OCI-LY3 (cell line): ENCODE results near the gene EFNA2.
A peak's percentile ranks its signal among the peaks of the same experiment; 100 is the strongest.

Experiments used
- H2AFZ ChIP-seq: fragments of 200-600, 300-600 bp; shearing (Covaris generic); 2 replicates; pipeline ENCODE4 v1.6.0; 2014; ENCODE audit warnings: antibody characterized with exemption, low read depth, low read length
- H3K27ac ChIP-seq: fragments of 200-600, 300-600 bp; sonication (generic); 2 replicates; pipeline ENCODE4 v1.5.1; 2014; ENCODE audit warnings: mild to moderate bottlenecking, low read length, moderate library complexity, mixed read lengths
- H3K27me3 ChIP-seq: fragments of 200-600, 300-600 bp; sonication (generic); 2 replicates; pipeline ENCODE4 v1.6.1; 2014; ENCODE audit warnings: low read depth, low read length, mixed read lengths
- H3K36me3 ChIP-seq: fragments of 200-600, 300-600 bp; sonication (generic); replicated peaks from 2 replicates; pipeline ENCODE3; 2014; ENCODE audit warnings: low read depth, low read length, mixed read lengths
- H3K4me1 ChIP-seq: fragments of 300-600, 200-600 bp; sonication (generic); 2 replicates; pipeline ENCODE4 v1.6.1; 2014; ENCODE audit warnings: low read length, mixed read lengths
- H3K4me2 ChIP-seq: fragments of 200-600, 300-600 bp; sonication (generic); 2 replicates; pipeline ENCODE4 v1.6.1; 2014; ENCODE audit warnings: low read length, mixed read lengths
- H3K4me3 ChIP-seq: fragments of 300-600, 200-600 bp; sonication (generic); 2 replicates; pipeline ENCODE4 v1.5.1; 2014; ENCODE audit warnings: antibody characterized with exemption, mild to moderate bottlenecking, low read length, moderate library complexity
- H3K79me2 ChIP-seq: fragments of 300-600, 200-600 bp; shearing (Covaris generic); 2 replicates; pipeline ENCODE4 v1.6.1; 2014; ENCODE audit warnings: mild to moderate bottlenecking, low read length, mixed read lengths
- H3K9ac ChIP-seq: fragments of 300-600, 200-600 bp; shearing (Covaris generic); 2 replicates; pipeline ENCODE4 v1.6.0; 2014; ENCODE audit warnings: mild to moderate bottlenecking, low read length, moderate library complexity
- H3K9me3 ChIP-seq: fragments of 200-600, 300-600 bp; shearing (Covaris generic); 2 replicates; pipeline ENCODE4 v1.6.1; 2014; ENCODE audit warnings: low read length, mixed read lengths; ENCODE audit not compliant: insufficient read depth
- H4K20me1 ChIP-seq: fragments of 200-600, 300-600 bp; sonication (generic); 2 replicates; pipeline ENCODE4 v1.6.1; 2016; ENCODE audit warnings: low read length, mixed read lengths; ENCODE audit not compliant: insufficient read depth
- EZH2phosphoT487 ChIP-seq: fragments of 200-600 bp; shearing (Covaris generic); IDR thresholded peaks from 2 replicates; pipeline ENCODE4 v1.6.1; 2018; ENCODE audit warnings: antibody characterized with exemption, mixed run types, low read depth
- TF ChIP-seq, protein P1 (sequence below): fragments of 200-600, 300-600 bp; sonication (generic); IDR thresholded peaks from 2 replicates; pipeline ENCODE4 v1.5.1; 2014; ENCODE audit warnings: antibody characterized with exemption, low read length, low read depth

EFNA2 gene

DNA sequence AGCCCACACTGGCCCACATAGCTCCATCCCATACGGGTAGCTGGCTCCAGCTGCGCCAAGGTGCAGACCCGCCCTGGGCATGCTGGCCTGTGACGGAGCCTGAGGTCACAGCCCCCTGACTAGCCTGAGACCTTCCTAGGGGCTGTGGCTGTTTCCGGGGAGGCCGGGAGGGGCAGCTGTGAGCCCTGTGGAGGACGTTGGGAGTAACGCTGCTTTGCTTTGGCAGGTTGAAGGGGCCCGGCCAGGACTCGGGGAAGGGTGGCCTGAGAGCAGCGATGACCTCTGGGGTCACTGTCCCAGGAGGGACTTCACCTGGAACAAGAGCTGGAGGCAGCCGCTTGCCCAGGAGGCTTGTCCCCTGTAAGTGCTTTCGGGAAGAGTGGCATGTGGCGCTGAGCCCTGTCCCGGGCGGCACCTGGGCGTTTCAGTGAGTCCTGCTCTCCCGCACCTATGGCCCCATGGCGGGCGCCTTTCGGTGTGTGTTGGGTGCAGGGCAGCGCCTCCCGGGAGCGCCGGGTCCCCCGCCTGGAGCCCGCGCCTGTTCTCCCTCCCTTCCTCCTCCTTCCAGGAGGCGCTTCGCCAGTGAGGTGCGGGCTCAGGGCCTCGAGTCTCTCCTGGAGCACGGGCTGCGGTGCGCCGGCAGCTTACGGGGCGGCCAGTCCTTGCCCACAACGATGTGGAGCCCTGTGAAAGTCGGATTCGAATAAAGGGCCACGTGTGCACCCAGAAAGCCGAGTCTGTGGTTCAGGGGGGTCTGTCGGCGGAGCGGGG lies 11.4 kb upstream of the EFNA2 start:
- H2AFZ ChIP-seq: no peak overlapping the region
- H3K36me3 ChIP-seq: peaks cover 58% of the 10 kb centered on the region
- H3K4me1 ChIP-seq: peaks cover 27% of the 10 kb centered on the region
- H3K79me2 ChIP-seq: peaks cover 68% of the 10 kb centered on the region
- H3K4me2 ChIP-seq: peak overlapping the region; percentile 63
- no peaks in the 10 kb centered on the region for H3K9me3 ChIP-seq
- peak overlapping the region; percentile 82; the same call in 1 of the 2 replicates for H3K4me3 ChIP-seq
- no peak overlapping the region for H3K9ac ChIP-seq
- TF ChIP-seq, protein P1, sequence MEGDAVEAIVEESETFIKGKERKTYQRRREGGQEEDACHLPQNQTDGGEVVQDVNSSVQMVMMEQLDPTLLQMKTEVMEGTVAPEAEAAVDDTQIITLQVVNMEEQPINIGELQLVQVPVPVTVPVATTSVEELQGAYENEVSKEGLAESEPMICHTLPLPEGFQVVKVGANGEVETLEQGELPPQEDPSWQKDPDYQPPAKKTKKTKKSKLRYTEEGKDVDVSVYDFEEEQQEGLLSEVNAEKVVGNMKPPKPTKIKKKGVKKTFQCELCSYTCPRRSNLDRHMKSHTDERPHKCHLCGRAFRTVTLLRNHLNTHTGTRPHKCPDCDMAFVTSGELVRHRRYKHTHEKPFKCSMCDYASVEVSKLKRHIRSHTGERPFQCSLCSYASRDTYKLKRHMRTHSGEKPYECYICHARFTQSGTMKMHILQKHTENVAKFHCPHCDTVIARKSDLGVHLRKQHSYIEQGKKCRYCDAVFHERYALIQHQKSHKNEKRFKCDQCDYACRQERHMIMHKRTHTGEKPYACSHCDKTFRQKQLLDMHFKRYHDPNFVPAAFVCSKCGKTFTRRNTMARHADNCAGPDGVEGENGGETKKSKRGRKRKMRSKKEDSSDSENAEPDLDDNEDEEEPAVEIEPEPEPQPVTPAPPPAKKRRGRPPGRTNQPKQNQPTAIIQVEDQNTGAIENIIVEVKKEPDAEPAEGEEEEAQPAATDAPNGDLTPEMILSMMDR: no peak
- TF ChIP-seq EZH2phosphoT487: no peak
- H3K27ac ChIP-seq: 0 out of 2 replicates have a peak overlapping the region, but pooled peaks have one; percentile 91
- peaks cover 16% of the 10 kb centered on the region for H4K20me1 ChIP-seq
- no peaks in the 10 kb centered on the region for H3K27me3 ChIP-seq

GRCh38 chr19:1274852-1275259 lies 10.8 kb upstream of the EFNA2 start:
- peaks cover 60% of the 10 kb centered on the region for H3K36me3 ChIP-seq
- H3K9me3 ChIP-seq: no peaks in the 10 kb centered on the region
- TF ChIP-seq, protein P1: no peak
- TF ChIP-seq EZH2phosphoT487: no peak
- peak overlapping the region; percentile 91 for H3K27ac ChIP-seq
- peaks cover 63% of the 10 kb centered on the region for H3K79me2 ChIP-seq
- no peak overlapping the region for H2AFZ ChIP-seq
- H3K9ac ChIP-seq: peak overlapping the region; percentile 19; the same call in 1 of the 2 replicates
- peak overlapping the region; percentile 63 for H3K4me2 ChIP-seq
- no peaks in the 10 kb centered on the region for H3K27me3 ChIP-seq
- H4K20me1 ChIP-seq: peaks cover 14% of the 10 kb centered on the region
- H3K4me3 ChIP-seq: peak overlapping the region; percentile 82
- H3K4me1 ChIP-seq: peaks cover 27% of the 10 kb centered on the region

GRCh38 chr19:1275260-1275975 lies 10.3 kb upstream of the EFNA2 start, which contains the start of gene FAM174C:
Gene FAM174C, plus strand, starts transcription at chr19:1275530. Its CDS starts 20 bp downstream, at chr19:1275550.
- Histone ChIP-seq H3K4me1 (peaks cover 23% of the 10 kb centered on the region), H3K9ac (peak within 1 kb of the TSS; percentile 83), H2AFZ (no peak within 1 kb of the TSS), H3K79me2 (peaks cover 57% of the 10 kb centered on the region), H3K4me2 (peak within 1 kb of the TSS; percentile 82), H3K27me3 (no peaks in the 10 kb centered on the region), H3K9me3 (no peaks in the 10 kb centered on the region), H3K4me3 (peak within 1 kb of the TSS; percentile 82), H3K27ac (peak within 1 kb of the TSS; percentile 91), H3K36me3 (peaks cover 57% of the 10 kb centered on the region), H4K20me1 (peaks cover 12% of the 10 kb centered on the region)
- TF ChIP-seq EZH2phosphoT487: no peak
- TF ChIP-seq, protein P1: no peak

- H4K20me1 ChIP-seq: peaks cover 6% of the 10 kb centered on the region
- H3K9me3 ChIP-seq: no peaks in the 10 kb centered on the region
- peaks cover 53% of the 10 kb centered on the region for H3K36me3 ChIP-seq
- peak overlapping the region; percentile 82 for H3K4me3 ChIP-seq
- peak overlapping the region; percentile 82 for H3K4me2 ChIP-seq
- peaks cover 50% of the 10 kb centered on the region for H3K79me2 ChIP-seq
- TF ChIP-seq, protein P1: no peak
- no peak for TF ChIP-seq EZH2phosphoT487
- peak overlapping the region; percentile 75 for H3K9ac ChIP-seq
- H3K4me1 ChIP-seq: peaks cover 17% of the 10 kb centered on the region
- H3K27me3 ChIP-seq: no peaks in the 10 kb centered on the region
- no peak overlapping the region for H2AFZ ChIP-seq
- peak overlapping the region; percentile 91 for H3K27ac ChIP-seq
Observed at GRCh38 chr19:1275976-1276627, 9.6 kb upstream of the EFNA2 start.
